Urinary bladder (tissue), 4 donors: ENCODE measurements around the gene SLC44A3. TPM values are rescaled to one million over a fixed set of nuclear protein-coding genes. Genes with fewer than 3 reads are reported as not detected.
"Not testable (repeated sequence)": the region's sequence is repeated elsewhere in the genome, so short reads cannot be mapped to it uniquely, and the experiment has no call there.

Source experiments
- DNase-seq: peaks from one replicate; pipeline ENCODE4 v3.0.0-alpha.2; 2015; ENCODE audit errors: extremely low spot score
- H3K27ac ChIP-seq: one replicate; pipeline ENCODE4 v1.5.1; 2013; ENCODE audit warnings: low read depth, mild to moderate bottlenecking, moderate library complexity
- H3K36me3 ChIP-seq: one replicate; pipeline ENCODE4 v1.6.1; 2013; ENCODE audit warnings: mild to moderate bottlenecking, moderate library complexity; ENCODE audit not compliant: insufficient read depth
- H3K4me1 ChIP-seq: one replicate; pipeline ENCODE4 v1.6.1; 2013; ENCODE audit warnings: mild to moderate bottlenecking, moderate library complexity; ENCODE audit not compliant: insufficient read depth
- H3K4me3 ChIP-seq: one replicate; pipeline ENCODE4 v1.5.1; 2013; ENCODE audit warnings: low read depth, low read length
- WGBS: extraction: QIAGEN DNeasy Blood & Tissue Kit; methylation state at CpG from one replicate; pipeline ENCODE4 v1.1.7; 2013; 5-methylcytosine and 5-hydroxymethylcytosine counted together
- polyA plus RNA-seq: library from polyadenylated mRNA; stranded (reverse); fragments of 200-250 nt; gene quantifications from one replicate; pipeline ENCODE4 v1.2.3, GENCODE V29; 2013
- total RNA-seq: library from RNA; depleted of rRNA; stranded (reverse); fragments of >200 nt; gene quantifications from one replicate; pipeline ENCODE4 v1.2.3, GENCODE V29; 2014
- donor health status: healthy with polysubstance abuse.
- donor health status: healthy.

The SLC44A3 gene
- total and polyA plus RNA-seq, 2 donors: 9.4 to 11.8 TPM

DNA sequence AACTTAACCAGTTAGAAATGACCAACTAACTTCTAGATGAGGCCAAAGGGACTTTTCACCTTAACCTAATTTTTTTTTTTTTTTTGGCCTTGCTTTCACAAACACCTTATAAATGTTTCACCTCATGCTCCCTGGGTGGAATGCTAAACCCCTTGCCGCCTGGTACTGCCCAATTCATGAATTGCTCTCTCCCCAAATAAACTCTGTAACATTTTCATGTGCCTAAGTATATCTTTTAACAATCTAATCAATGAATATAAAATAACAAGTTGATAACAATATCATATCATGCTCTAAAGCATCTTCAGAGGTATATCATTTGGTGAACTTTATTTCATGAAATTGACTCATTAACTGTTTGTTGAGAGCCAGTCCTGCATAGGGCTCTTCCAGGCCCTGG lies 117.7 kb downstream of the SLC44A3 start:
- DNase-seq: no peak
- Histone ChIP-seq H3K4me1 (no peaks in the 10 kb centered on the region), H3K36me3 (no peaks in the 10 kb centered on the region), H3K27ac (no peak overlapping the region), H3K4me3 (no peak overlapping the region)
- 95% methylated on average over 1 of the region's 1 CpG for WGBS

DNA sequence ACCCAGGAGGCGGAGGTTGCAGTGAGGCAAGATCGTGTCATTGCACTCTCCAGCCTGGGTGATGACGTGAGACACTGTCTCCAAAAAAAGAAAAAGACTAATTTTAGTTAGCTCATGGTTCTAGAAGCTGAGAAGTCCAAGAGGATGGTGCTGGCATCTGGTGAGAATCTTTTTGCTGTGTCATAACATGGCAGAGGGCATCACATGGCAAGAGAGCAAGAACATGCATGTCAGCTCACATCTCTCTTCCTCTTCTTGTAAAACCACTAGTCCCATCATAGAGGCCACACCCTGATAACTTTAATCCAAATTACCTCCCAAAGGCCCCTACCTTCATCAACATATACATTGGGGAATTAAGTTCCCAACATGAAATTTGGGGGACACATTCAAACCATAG lies 120.6 kb downstream of the SLC44A3 start:
- DNase-seq: no peak
- WGBS: 97% methylated on average over 3 of the region's 3 CpGs
- no peaks in the 10 kb centered on the region for H3K36me3 ChIP-seq
- H3K4me1 ChIP-seq: no peaks in the 10 kb centered on the region
- H3K4me3 ChIP-seq: no peak overlapping the region
- H3K27ac ChIP-seq: no peak overlapping the region

DNA sequence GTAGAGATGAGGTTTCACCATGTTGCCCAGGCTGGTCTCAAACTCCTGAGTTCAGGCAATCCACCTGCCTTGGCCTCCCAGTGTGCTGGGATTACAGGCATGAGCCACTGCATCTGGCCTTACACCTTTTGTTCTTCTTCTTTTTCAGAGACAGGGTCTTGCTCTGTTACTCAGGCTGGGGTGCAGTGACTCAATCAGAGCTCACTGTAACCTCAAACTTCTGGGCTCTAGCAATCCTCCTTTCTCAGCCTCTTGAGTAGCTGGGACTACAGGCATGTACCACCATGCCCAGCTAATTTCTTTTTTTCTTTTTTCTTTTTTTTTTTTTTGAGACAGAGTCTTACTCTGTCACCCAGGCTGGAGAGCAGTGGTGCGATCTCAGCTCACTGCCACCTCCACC lies 121.3 kb downstream of the SLC44A3 start:
- not testable (repeated sequence) for H3K27ac ChIP-seq, H3K4me1 ChIP-seq, DNase-seq, H3K4me3 ChIP-seq, H3K36me3 ChIP-seq
- 100% methylated on average over 1 of the region's 1 CpG for WGBS

DNA sequence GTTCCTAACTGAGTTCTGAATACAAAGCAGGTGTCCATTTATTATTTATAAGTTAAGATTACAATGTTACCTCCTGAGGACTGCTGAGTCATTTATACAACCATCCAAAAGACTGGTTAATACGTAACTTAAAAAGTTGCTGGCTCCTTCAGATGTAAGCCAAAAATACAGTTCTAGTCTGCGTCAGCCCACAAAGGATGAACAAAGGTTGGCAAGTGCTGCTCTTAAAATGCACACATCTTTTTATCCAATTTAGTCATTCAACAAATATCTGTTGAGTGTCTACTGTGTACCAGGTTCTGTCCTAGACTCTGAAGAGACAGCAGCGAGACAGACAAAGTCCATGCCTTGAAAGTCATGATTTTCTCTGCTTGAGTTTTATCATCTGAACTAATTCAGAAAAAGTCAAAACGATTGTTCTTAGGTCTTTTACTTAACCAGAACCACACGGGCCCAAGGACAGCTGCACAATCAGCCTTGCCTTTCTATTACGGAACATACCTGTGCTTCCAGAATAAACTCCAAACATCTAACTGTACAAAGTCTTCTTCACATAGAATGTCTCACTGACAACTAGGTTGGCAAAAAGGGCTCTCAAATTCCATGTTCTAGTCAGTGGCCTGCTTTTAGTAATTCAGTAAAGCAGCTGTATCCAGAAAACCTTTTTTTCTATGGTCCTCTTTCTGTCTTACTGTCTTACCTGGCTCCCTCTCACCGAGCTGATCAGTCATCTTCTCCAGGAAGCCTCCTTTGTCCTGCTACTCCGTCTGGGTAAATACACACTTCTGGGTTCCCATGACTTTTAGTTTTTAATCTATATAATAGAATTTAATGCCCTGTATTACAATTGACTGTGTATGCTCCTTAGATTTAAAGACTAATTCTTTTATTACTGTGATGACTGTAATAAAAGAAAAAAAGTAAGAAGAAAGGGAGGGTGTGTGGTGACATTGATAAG lies 122.3 kb downstream of the SLC44A3 start:
- WGBS: 74% methylated on average over 8 of the region's 8 CpGs
- no peak overlapping the region for H3K27ac ChIP-seq
- H3K36me3 ChIP-seq: no peaks in the 10 kb centered on the region
- no peak for DNase-seq
- H3K4me3 ChIP-seq: no peak overlapping the region
- H3K4me1 ChIP-seq: no peaks in the 10 kb centered on the region

Other genes with a start within 250 kb of the SLC44A3 start
- gene CNN3, start 106.8 kb downstream of the SLC44A3 start, total RNA-seq: 350 TPM
- gene CNN3, start 106.8 kb downstream of the SLC44A3 start, polyA plus RNA-seq: 163 TPM